Measurements from ENCODE around the gene FUT2.
"Not testable (repeated sequence)": the region's sequence is repeated elsewhere in the genome, so short reads cannot be mapped to it uniquely, and the experiment has no call there.

FUT2 gene

GRCh38 chr19:48695743-48696352 is at the start of gene FUT2:
Gene FUT2 (plus strand): TSS chr19:48695971. CDS start chr19:48702957, 6,986 bp downstream.
- DNase-seq, result peak; percentile 35 to 81

- DNase-seq, result peak; percentile 41 to 93
These were observed 49.6 kb upstream of the FUT2 start, which contains the start of gene CA11 for GRCh38 chr19:48646001-48646721. Gene CA11 (minus strand): TSS chr19:48646187. CDS start chr19:48645632, 555 bp downstream.

- peak in 1 of 2 experiments; percentile 73 for DNase-seq
These were observed 49.0 kb upstream of the FUT2 start for GRCh38 chr19:48646722-48647216.

DNA sequence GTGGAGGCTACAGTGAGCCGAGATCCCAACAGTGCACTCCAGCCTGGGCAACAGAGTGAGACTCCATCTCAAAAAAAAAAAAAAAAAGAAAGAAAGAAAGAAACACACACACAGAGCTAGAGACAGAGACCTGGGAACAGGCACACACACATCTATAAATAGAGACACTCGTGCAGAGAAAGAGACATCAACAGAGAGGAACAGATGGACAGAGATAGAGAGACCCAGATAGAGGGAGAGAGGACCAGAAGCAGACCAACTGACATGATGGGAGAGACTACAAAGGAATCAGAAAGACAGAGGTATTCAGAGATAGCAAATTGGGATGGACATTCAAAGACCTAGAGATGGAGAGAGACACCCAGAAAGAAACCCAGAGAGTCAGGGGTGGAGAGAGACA is 47.6 kb upstream of the FUT2 start:
- no peak for DNase-seq

DNA sequence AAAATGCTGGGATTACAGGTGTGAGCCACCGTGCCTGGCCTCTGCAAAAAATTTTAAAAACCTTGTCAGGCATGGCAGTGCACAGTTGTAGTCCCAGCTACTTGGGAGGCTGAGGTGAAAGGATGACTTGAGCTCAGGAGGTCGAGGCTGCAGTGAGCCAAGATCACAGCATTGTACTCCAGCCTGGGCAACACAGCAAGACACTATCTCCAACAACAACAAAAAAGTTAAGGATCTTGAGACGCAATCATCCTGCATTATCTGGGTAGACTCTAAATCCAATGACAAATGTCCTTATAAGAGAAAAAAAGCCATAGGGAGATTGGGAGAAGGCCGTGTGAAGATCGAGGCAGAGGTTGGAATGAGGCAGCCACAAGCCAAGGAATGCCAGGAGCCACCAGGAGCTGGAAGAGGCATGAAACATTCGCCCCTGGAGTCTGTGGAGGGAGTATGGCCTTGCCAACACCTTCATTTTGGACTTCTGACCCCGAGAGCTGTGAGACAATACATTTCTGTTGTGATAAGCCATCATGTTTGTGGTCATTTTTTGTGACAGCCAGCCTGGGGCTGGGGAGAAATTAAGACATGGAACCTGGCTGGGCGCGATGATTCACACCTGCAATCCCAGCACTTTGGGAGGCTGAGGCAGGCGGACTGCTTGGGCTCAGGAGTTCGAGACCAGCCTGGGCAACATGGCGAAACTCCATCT is 44.6 kb upstream of the FUT2 start:
- DNase-seq, result no peak

DNA sequence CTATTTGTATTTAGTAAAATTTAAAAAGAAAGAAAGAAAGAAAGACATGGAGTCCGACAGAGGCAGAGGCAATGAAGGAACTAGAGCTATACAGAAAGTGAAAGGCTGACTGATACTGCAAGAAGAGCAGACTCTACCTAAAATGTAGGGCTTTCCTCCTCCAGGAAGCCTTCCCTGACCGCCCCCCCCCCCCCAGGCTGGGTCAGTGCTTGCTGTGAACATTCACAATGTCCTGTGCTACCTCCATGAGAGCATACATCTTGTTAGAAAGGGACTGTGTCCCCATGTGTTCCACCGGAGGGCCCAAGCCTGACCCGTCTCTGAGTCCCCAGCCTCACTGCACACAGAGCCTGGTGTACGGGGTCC is 44.1 kb upstream of the FUT2 start:
- DNase-seq, result no peak

DNA sequence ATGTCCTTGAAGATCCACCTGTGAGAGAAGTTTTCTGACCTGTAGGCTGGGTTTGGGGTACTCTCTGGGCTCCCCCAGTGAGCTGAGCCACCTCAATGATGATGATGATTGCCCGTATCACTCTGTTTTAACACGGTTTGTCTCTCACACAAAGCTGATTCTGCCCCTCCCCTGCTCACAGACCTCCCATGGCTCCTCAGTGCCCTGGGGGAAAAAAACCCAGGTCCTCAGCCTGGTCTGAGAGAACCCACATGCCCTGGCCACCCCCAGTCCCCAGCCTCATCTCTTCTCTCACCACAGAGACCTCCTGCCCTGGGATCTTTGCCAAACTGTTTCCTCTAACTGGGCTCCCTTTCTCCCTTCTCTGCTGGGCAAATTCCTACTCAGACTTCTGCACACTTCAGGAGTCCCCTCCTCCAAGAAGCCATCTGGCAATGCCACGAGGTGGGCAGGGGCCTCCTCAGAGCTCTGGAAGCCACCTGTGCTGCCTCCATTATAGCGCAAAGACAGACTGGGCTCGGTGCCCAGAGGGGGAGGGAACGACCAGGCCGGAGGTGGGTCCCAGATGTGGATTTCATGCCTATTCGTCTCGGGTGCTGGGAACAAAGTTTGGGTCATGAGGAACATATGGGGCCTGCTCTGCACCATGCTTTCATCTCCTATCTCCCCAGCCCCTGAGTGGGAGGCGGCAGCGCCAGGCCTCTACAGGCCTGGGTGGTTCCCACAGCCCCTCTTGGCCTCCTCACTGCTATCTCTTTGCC is 41.3 kb upstream of the FUT2 start:
- DNase-seq, result no peak

DNA sequence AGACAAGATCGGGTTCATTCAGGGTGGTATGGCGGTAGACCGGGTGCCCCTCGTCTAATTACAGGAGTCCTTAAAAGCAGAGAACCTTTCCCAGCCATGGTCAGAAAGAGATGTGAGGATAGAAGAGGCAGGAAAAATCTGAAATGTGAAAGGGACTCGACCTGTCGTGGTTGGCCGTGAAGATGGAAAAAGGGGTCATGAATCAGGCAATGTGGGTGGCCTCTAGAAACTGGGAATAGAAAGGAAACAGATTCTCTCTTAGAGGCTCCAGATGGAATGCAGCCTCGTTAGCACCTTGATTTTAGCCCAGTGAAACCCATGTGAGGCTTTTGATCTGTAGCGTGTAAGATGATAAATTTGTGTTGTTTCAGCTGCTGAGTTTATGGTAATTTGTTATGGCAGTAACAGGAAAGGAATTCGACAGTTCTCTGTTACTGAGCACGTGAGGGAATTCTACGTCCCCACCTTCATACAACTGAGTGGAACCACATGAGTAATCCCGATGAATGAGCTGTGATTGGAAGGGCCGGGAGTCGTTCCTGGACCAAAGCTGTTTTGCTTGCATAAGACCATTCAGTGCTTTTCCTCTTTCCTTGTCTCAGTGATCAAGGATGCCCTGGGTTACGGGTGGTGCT is 38.8 kb upstream of the FUT2 start:
- no peak for DNase-seq

DNA sequence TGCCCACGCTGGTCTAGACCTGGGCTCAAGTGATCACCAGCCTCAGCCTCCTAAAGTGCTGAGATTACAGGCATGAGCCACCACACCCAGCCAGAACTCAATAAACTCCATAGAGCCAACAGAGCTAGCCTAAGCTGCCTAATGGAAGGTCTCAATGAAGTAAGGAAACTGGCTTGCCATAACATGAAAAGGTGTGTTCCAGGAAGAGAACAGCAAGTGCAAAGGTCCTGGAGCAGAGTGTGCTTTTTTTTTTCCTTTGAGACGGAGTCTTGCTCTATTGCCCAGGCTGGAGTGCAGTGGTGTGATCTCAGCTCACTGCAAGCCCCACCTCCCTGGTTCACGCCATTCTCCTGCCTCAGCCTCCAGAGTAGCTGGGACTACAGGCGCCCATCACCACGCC is 37.9 kb upstream of the FUT2 start:
- DNase-seq, result not testable (repeated sequence)

DNA sequence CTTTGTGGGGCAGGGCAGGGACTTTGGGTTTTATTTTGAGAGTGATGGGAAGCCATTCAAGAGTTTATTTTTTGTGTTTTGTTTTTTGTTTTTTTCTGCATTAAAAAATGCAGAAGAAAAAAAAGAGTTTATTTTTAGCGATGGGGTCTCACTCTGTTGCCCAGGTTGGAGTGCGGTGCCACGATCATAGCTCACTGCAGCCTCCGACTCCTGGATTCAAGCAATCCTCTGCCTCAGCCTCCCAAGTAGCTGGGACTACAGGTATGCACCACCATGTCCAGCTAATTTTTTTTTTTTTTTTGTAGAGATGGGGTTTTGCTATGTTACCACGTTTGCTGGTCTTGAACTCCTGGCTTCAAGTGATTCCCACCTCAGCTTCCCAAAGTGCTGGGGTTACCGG is 37.3 kb upstream of the FUT2 start:
- DNase-seq, result no peak

DNA sequence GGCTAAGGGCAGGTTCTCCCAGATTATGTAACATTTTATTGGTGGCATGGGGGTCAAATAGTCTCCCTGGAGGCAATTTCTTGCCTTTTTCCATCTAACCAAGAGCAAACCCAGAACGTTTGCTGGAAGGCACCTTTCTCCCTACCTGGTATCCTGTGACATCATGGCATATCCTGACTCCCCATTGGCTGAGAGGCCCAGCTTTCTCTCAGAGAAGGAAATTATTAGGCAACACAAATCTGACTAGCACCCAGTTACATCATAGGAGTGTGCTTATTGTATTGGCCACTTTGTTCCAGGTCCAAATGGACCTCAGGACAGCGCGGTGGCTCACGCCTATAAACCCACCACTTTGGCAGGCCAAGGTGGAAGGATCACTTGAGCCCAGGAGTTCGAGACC is 36.0 kb upstream of the FUT2 start:
- peak; percentile 56 to 66 for DNase-seq

DNA sequence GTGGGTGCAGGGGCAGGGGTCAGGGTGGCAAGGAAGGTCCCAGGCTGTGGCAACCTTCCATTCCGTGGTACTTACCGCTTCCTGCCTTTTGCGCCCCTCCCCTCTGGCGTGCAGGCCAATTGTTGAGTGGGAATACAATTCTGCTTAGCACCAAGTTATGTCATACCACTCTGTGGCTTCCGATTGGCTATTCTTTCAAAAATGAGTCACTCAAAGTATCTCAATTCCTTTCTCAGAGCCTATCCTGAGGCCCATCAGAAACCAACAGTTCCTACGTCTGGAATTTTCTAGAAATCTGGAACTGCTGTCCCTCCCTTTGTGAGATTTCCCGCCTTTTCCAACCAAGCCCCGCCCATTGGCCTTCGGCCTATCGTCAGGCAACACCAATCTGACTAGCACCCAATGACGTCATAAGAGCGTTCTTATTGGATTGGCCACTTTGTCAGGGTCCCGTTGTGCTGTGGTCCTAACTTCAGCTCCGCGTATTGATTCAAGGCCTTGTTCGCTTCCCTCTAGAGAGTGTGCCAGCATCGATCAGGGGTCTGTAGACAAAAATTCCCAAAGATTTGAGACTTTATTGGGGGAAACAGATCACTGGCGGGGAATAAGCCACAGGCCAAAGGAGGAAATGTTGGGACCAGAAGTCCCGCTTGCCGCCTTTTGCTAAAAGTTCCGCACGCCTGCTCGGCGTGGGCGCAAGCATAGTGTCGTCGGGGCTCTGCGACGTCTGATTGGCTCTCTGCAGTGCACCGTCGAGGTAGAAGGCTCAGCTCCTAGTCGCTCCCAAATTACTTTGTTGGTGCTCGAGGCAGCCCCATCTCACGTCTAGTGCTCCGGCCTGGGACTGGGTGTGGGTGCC is 34.7 kb upstream of the FUT2 start:
- peak; percentile 96 to 97 for DNase-seq

DNA sequence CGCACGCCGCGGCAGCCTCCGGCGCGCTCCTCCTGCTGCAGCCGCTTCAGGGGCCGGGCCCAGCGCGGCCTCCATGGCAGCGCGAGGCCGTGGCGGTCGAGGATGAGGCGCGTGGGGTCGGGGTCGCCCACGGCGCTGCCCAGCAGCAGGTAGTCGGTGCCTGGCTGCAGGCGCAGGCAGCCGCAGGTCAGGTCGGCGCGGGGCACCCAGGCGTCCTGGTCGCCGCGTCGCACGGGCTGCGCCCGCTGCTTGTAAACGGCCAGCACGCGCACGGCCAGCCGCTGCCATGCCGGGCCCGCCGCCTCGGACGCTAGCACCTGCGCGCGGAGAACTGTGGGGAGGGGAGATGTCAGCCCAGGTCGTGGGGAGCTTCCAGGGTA is 34.1 kb upstream of the FUT2 start:
- no peak for DNase-seq

DNA sequence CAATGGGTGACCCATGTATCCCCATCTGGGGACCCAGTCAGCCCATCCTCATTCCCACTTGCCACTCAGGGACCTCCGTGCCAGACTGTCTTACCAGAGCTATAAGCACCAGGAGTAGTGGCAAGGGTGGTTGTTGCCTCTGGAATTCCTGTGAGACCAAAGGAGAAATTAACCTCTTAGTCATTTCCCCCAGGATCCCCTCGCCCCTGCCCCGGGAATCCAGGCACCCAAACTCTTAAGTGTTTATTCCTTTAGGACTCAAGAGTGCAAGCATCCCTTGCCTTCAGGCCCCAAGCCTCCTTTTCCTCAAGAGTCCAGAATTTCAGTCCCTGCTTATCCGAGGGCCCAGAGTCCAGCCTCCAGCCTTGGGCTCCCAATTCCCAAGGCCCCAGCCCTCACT is 32.1 kb upstream of the FUT2 start:
- no peak for DNase-seq

DNA sequence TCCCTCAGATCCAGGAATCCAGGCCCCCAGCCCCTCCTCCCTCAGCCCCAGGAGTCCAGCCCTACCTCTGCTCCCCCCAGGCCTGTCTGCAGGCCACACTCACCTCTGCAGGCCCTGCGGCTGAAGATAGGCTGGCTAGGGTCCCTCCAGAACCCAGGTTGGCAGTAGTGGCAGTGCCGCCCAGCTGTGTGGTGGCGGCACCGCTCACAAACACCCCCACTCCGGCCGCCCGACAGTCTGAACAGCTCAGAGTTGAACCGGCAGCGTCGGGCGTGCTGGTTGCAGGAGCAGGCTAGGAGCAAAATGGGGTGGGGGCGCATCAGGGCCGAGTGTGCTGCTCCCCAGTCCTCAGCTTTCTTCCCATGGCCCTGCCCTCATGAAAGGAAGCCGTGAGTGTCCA is 31.3 kb upstream of the FUT2 start:
- no peak for DNase-seq

DNA sequence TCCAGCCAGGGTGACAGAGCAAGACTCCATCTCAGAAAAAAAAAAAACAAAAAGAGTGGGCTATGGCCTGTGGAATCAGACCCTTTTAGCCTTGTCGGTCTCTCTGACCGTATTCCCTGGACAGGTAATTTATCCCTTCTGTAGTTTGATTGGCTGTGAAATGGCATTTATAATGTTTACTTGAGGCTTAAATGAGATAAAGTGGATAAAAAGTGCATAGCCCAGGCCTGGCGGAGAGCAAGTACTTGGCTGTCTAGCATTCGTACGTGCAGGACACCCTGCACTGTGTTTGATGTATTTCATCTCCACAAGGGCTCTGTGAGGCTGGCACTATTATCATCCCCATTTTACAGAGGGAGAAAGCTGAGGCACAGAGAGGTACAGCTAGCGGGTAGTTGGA is 30.0 kb upstream of the FUT2 start:
- no peak for DNase-seq

GRCh38 chr19:48668332-48668731 is 27.4 kb upstream of the FUT2 start:
- DNase-seq, result no peak

DNA sequence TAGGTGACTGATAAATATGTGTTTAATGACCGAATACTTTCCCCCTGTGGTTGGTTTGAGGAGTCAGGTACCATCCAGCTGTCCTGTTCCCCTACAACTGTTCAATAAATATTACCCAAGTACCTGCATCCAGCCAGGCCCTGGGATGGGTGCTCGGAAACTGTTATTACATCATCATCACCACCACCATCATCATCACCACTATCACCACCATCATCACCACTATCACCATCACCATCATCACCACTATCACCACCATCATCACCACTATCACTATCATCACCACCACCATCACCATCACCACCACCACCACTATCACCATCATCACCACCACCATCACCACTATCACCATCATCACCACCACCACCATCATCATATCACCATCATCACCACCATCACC is 27.0 kb upstream of the FUT2 start:
- no peak for DNase-seq

GRCh38 chr19:48669903-48670668 is 25.7 kb upstream of the FUT2 start:
- no peak for DNase-seq

DNA sequence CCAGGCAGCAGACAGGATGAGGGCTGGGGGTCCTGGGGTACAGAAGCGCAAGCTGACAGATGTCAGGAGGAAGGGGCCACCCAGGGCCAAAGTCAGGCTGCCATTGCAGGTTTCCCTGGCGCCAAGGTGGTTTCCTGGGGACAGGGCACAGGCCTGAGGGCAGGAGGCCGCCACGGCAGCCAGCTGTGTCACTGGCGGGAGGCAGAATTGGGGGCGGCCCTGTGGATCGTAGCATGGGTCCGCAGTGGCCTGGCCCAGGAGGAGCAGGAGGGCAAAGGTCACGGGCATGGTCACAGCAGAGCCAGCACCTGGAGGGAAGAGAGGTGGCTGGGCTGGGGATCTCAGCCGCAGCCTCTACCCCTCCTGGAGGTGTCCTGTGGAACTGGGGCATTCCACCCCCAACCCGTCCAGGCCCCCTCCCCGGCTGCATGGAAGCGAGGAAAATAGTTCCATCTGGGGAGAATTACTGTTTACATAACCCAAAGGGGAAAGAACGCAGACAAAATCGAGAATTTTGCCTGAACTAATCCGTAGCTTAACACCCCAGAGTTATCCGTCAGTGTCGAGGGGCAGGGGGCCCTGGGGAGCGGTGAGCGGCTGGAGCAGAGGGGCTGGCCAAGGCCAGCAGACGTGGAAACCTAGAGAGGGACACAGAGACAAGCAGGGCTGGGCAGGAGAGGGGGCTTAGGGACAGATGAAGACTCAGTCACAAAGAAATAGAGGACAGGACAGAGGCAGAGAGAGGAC is 24.9 kb upstream of the FUT2 start:
- no peak for DNase-seq

Measured in NCI-H526 (cell line).